Activated CD8-positive, alpha-beta memory T cell treated with anti-CD3 and anti-CD28 coated beads for 48 hours (primary cell): ENCODE data around the gene CATSPER3.

ENCODE experiments used
- DNase-seq, 3 experiments: peaks; one replicate each; pipeline ENCODE4 v3.0.0-alpha.2; 2020; ENCODE audit warnings: low read depth in 2 of 3, low spot score in 2 of 3

CATSPER3 gene

DNA sequence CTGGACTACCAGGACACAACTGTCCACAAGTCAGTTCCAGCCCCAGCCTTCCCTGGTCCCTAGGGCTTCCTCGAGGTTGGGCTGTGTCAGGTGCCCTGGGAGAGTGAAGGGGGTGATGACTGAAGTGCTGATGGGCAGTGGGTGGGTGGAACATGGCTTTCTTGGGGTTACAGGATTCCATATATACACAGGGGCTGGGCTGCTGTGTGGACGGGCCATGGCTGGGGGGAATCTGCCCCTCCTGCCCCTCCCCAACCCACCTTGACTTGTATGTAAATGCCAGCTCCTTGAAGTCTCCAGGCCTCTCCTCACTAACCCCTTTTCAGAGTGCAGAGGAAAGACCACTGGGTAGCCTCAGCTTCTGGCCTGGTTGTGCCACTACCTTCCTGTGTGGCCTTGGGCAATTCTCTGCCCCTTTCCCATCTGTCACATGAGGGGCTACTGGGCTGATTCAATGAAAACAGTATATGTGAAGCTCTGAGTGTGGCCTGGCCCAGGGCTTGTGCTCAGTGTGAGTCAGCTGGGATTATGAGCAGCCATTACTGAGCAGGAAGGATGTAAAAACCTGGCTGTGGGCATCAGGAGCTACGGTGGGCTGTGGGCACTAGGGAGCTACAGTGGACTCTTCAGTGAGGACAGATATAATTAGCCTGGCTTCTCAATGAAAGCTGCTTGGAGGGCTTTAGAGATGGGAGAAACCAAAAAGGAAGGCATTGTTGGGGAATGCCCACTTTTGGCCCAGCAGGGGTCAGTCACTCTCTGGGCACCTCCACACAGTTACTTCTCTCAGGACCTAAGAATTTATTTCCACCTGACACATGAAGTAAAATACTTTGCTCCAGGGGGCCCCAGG is 43.0 kb downstream of the CATSPER3 start:
- DNase-seq: no peak

DNA sequence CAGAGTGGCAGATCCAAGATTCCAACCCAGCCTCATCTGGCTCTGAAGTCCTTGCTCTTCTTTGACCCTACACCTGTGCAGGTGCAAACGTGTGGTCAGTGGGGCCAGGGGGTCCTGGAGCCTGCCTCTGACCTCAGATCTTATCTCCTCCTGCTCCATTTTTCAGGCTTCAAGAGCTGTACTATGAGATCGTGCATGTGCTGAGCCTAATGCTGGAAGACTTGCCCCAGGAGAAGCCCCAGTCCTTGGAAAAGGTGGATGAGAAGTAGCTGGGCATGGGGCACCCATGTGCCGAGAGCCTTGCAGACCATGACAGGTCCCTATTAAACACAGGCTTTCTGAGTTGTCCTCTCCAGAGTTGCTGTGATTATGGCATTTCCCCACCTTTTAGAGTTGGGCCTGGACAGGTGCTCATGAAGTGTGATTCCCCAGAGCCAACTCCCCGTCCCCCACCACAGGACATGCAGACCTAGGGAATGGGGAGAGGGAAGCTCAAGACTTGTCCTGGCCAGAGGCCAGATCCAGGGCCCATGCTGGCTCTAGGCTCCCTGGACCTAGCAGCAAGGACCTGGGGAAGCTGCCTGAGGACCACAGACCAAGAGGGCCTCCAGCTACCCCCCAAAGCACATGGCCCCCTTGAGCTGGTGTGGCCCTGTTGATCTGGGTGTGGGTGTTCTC is 43.8 kb downstream of the CATSPER3 start:
- no peak for DNase-seq

DNA sequence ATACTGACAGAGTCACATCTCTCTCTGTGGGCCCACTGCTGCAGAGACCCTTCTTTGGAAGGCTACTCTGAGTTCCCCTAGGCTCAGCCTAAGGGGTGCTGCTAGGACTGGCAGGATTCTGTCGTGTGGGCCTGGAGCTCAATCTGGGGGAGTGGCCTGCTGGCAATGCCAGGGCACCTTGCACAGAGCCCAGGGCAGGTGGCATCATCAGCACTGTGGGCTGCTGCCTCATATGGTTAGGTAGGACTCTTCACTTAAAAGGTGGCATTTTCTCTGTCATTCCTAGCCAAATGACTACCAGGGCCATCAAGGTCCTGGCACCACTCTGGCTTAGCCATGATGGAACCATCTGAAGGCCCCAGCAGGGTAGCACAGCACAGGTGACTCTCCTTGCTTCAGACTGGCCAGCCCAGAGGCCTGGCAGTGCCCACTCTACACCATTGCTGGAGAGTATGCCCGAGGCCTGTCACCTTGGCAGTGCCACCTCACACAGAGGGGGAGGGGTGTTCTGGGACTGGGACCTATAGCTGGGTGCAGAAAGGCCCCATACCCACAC is 44.4 kb downstream of the CATSPER3 start:
- no peak for DNase-seq

GRCh38 chr5:135012951-135013391 is 45.3 kb downstream of the CATSPER3 start:
- DNase-seq: no peak

- no peak for DNase-seq
Observed at GRCh38 chr5:135013445-135013844, 45.7 kb downstream of the CATSPER3 start.

DNA sequence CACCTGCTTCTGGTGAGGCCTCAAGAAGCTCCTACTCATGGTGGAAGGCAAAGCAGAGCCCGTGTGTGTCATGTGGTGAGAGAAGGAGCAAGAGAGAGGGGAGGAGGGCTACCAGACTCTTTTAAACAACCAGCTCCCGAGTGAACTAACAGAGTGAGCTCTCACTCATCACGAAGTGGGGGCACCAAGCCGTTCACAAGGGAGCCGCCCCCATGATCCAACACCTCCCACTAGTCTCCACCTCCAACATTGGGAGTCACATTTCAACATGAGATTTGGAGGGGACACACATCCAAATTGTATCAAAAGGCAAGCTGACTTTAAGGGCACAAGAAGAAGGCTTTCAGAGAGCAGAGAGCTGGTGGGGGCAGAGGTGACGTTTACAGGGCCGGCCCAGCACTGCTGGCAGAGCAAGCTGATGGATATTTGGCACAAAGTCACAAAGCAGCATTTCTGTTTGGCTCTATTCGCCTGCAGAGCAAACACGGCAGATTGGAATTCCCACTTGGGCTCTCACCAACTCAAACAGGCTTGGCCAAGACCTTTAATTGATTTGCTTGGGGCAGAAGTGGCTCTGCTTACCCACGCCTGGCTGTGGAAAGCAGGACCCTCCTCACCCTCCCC is 46.4 kb downstream of the CATSPER3 start:
- DNase-seq: no peak

DNA sequence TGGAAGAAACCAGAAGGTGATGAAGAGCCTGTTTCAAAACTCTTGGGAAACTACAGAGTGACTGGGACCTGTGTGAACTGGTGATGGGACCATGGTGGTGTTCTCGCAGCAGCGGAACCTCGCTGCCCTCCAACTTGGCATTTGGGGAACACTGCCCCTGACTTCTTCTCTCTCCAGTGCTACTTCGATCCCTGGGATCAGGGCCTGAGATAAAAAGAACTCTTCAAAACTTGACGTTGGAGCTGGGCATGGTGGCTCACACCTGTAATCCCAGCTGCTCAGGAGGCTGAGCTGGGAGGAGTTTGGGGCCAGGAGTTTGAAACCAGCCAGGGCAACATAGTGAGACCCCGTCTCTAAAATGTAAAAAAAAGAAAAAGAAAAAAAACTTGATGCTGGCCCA is 48.2 kb downstream of the CATSPER3 start:
- no peak for DNase-seq

DNA sequence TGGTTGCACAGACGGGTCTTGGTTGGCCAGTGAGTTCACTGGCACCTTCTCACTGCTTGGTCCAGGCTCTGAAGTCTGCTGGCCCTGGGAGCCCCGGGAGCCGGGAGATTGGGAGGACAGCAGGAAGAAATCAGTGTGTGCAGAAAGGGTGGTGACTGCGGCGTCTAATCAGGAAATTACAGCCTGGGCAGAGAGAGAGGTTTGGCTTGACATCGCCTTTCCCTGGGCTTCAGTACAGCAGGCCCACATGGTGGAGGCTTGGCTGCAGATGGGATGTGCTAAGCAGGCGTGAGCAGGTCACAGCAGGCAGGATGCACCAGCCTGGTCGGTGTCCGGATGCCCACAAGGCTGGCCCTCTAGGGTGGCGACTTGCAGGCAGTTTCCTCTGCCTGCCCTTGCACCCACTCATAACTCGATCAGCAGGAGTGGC is 49.2 kb downstream of the CATSPER3 start:
- no peak for DNase-seq

GRCh38 chr5:135018457-135018856 is 50.8 kb downstream of the CATSPER3 start:
- DNase-seq: no peak

DNA sequence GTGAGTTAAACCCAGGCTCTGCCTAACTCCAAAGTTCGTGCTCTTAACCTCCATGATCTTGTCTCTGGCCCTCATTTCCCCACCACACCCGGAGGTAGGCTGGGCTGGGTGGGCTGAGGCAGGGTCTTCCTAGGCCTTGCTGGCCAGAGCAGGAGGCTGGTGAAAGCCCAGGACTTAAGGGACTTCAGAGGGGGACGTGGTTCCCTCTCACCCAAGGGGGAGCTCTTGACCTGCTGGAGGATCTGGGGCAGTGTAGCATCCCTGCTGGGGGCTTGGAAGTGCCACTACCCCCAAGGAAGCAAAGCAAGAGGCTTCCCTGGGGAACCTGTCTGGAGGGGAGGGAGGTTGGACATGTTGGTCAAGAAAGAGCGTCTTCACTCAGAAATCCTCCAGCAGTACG is 51.6 kb downstream of the CATSPER3 start:
- no peak for DNase-seq

DNA sequence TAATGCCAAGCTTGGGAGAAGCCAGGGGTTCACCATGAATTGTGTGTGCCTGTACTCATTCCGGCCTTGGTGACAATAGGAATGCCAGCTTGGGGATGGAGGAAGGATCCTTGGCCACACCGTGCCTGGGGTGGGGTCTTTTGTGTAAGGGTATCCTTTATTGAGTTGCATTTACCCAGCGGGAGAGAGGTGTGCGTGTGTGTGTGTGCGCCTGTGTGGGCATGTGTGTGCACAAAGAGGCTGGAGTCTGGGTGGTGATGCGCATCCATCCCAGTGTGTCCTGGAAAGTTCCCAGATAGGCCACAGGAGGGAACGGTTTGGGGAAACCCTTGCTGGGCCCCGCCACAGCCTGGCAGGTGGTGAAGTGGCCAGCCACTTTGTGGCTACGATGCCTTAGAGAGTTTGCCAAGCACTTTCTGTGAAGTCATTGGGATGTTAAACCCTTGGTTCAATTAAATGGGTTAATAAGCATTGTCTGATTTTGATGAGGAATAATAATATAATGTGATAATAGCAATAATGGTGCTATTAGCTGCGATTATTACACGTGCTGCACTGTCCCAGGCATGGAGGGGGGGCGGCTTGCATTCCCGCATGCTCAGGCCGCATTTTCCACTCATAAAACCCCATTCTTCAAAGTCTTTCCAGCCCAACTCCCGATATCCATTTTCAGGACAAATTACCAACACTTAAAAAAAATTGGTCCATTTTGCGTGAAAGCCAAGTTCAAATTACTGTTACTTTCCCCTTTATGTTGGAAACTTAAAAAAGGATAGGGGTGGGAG is 52.6 kb downstream of the CATSPER3 start:
- DNase-seq: no peak

GRCh38 chr5:135024956-135025729 is 57.4 kb downstream of the CATSPER3 start:
- no peak for DNase-seq

DNA sequence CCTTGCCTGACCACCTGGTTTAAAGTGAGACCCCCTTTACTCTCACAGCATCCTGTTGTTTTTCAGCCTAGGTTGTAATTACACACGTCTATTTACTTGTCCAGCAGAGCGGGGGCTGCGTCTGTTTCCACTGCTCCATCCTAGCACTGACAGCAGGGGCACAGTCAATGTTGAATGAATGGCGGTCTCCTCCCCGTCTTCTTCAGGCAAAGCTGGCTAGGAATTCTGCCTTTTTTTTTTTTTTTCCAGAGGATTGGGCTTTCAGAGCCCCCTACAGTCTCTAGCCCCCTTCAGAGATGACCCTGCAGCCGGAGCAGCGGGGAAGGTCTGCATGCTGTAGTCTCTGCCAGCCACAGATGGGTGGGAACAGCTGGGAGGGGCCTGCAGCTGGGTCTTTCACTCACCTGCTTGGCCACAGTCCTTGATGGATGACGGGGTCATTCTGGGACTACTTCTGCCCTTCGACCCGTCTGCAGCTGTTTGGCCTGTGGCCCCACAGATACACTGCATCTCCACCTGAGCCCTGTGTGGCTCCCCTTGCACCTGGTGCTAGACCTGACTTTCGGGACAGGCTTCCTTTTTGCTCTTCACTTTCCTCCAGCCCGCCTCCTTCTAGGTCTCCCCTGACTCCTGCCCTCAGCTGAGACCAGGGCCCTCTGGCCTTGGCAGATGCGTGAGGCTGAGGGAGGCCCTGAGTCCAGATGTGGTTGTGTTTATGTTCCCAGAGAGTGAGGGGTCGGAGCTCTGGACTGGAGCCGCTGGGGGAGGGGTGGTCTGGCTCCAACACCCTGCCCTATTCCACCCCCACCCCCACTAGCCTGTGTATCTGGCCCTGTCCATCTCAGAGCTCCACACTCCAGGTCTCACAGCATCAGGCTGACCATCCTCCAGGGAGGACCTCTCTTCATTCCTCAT is 58.3 kb downstream of the CATSPER3 start:
- DNase-seq: no peak

- DNase-seq: no peak
Observed at GRCh38 chr5:135026645-135027265, 59.0 kb downstream of the CATSPER3 start.

- DNase-seq: no peak
Observed at GRCh38 chr5:135027266-135027696, 59.6 kb downstream of the CATSPER3 start.

GRCh38 chr5:135027697-135028615 is 60.2 kb downstream of the CATSPER3 start:
- DNase-seq: no peak

DNA sequence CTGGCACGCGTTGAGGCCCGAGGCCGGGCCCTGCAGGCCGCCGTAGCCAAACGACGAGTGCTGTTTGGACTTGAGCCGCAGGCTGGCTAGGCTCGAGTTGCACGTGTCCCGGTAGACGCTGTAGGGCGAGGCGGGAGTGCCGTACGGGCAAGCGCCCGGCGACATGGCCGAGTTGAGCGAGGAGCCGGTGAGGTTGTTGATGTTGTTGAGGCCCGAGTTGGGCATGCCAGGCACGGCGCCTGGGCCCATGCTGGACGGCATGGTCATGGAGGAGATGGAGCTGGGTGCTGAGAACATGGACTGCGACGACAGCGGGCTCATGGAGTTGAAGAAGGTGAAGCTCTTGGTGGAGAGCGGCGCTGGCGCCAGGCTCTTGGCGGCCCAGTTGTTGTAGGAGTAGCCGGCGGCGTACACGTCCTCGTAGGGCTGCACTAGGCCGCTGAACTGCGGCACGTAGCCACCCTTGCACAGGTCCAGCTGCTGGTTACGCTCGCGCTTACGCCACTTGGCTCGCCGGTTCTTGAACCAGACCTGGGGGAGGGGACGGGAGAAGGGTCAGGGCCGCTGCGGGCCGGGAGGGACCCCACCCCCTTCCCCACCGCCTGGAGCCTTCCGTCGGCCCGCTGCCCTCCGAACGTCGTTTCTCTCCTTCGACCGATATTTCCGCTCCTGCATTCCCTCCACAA is 61.2 kb downstream of the CATSPER3 start:
- no peak for DNase-seq
